Stimulated activated naive CD4-positive, alpha-beta T cell treated with Interleukin-2 at 50 U/mL for 16 hours (primary cell): ENCODE data around the gene ULK1.
"Not testable (repeated sequence)": the region's sequence is repeated elsewhere in the genome, so short reads cannot be mapped to it uniquely, and the experiment has no call there.

Experiments used
- DNase-seq: peaks from one replicate; lab custom pipeline; 2025; lab: John Stamatoyannopoulos, UW

Gene ULK1

GRCh38 chr12:131943389-131943788 is 49.0 kb downstream of the ULK1 start:
- no peak for DNase-seq

DNA sequence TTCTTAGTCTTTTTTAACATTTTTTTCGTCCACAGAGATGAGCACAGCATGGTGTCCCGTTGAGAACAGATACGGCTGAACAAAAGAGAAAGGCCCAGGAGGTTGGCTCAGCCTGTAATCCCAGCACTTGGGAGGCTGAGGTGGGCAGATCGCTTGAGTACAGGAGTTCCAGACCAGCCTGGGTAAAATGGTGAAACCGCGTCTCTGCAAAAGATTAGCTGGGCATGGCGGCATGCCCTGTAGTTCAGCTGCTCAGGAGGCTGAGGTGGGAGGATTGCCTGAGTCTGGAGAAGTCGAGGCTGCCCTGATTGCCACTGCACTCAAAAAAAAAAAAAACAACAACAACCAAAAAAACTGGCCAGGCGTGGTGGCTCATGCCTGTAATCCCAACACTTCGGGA is 49.5 kb downstream of the ULK1 start:
- no peak for DNase-seq

DNA sequence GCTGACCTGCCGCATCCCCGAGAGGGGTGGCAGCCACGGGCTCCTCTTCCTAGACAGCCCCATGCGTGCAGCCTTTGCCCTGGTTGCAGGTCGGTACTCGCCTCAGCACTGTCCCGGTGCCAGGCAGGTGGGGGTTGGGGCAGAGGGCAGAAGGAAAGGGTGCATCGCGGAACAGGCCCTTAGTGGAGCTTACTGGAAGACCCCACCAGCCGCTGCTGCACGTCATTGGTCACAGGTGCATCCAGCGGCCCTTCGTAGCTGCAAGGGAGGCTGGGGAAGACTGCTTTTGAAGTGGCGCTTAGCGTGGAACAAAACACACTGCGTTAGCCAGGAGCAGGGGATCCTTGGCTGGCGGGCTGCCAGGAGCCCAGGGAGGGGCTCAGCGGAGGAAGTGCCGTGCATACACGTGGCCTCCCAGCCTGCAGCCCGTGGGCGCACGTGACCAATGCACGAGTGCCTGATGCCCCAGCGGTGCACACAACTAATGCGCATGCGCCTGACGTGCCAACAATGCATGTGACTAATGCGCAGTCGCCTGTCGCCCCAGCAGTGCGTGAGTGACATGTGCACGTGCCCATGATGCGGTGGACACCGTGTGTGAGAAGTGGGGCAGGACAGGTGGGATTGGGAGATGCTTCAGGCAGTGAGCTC is 50.3 kb downstream of the ULK1 start:
- no peak for DNase-seq

DNA sequence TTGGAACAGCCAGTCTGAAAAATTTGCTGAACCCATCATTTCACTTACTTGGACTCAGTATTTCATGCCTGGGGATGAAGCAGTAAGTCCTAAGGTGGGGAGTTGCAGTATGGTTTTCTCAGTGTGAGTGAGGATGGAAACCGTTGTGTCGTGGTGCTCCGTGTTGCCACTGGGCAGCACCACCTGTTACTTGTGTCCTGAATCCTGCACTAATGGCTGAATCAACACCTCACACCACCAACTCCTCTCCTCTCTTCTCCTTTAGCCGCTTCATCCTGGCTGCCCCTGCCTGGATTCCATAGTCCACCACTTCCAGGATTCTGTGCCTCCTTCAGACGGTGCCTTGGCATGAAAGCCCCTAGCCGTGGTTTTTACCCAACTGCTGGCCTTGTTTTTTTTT is 52.3 kb downstream of the ULK1 start:
- no peak for DNase-seq

DNA sequence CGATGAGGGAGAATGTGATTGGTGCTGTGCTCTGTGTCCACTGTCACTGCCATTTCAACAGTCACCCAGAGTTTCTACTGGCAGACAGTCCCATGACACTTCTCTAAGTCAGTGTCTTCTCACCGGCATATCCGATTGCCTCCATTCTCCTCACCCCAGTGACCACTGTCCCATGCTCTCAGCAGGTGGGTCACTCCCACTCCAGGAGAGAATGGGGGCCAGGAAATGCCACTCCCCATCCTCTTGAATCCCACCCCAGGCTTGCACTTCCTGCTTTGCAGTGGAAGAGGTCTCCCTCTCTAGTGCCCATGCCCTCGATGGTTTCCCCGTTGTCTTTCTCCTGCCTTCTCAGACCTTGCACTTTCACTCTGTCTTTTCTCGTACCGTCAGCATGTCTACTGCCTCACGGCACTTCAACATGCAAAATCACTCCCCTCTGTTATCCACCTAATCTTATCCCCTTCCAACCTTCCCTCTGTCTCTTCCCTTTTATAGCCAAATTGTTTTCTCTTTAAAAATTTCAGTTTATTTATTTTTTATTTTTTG is 53.1 kb downstream of the ULK1 start:
- DNase-seq, result no peak

DNA sequence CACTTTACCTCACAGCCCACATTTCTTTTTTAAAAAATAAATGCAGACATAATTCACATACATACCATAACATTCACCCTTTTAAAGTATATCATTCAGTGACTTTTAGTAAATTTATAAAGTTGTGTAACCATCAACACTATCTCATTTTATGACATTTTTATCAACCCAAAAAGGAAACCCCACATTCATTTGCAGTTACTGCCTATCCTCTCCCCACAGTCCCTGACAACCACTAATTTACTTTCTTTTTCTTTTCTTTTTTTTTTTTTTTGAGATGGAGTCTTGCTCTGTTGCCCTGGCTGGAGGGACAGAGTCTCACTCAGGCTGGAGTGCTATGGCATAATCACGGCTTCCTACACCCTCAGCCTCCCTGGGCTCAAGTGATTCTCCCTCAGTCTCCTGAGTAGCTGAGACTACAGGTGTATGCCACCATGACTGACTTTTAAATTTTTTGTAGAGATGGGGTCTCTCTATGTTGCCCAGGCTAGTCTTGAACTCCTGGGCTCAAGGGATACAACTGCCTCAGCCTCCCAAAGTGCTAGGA is 53.8 kb downstream of the ULK1 start:
- no peak for DNase-seq

GRCh38 chr12:131948713-131949430 is 54.5 kb downstream of the ULK1 start:
- not testable (repeated sequence) for DNase-seq

DNA sequence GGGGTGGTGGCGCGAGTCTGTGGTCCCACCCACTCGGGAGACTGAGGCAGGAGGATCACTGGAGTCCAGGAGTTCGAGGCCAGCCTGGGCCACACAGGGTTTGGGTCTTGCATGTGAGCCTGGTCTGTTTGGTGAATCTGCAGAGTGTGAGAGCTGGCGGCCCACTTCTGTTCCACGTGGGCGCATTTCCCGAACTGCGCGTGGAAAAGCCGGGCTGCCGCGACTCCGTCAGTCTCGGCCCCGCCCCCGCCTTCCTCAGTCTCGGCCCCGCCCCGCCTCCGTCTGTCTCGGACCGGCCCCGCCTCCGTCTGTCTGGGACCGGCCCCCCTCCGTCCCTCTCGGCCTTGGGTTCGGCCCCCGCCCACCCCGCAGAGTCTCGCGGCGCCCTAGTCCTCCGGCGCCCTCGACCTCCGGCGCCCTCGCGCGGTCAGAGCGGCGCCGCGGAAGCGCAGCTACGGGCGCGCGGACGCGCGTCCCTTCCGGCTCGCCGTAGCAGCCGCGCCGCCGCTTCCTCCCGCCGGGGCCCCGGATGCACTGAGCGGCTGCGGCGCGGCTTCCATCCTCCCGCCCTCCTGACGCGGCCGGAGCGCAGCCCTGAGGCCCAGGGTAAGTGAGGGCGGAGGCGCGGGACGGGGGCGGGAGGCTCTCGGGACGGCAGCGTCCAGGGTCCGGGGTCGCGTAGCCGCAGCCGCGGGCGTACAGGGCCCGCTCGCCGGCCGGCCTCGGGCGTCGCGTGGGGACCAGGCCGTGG is 55.2 kb downstream of the ULK1 start, which contains the start of gene EP400:
Gene EP400 (plus strand): TSS at position 512 of the 751 bp plus-strand sequence. CDS start 10,678 bp downstream, outside the sequence.
- peak; percentile 94 for DNase-seq

DNA sequence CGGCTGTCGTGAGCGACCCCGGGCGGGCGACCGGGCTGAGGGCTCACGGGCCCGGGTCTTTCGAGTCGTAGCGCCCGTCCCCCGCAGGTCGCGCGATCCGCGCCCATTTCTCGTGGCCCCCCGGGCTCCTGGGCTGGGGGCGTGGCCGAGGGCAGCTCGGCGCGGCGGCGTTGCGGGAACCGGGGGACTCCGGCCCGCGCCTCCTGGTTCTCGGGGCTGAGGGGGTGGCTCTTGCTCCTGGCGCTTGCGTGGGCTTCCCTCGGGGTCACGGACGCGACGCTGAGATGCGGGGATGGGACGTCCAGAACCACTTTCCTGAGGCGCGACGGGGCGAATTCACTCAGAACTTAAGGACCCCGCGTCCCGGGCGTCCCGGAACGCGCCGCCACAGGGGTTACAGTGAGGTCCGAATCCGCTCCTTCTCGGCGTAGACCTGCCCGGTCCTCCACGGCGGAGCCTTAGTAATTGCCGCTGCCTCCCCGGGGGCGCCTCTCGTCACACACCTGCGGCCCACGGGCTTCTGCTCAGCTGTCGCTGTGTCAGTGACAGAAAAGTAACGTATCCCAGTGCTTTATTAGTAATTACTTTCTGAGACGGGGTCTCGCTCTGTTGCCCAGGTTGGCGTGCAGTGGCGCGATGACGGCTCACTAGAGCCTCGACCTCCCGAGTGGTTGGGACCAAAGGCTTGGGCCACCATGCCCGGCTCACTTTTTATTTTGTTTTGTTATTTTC is 55.9 kb downstream of the ULK1 start:
- peak; percentile 38 for DNase-seq

GRCh38 chr12:131953810-131954209 is 59.4 kb downstream of the ULK1 start:
- DNase-seq, result not testable (repeated sequence)

DNA sequence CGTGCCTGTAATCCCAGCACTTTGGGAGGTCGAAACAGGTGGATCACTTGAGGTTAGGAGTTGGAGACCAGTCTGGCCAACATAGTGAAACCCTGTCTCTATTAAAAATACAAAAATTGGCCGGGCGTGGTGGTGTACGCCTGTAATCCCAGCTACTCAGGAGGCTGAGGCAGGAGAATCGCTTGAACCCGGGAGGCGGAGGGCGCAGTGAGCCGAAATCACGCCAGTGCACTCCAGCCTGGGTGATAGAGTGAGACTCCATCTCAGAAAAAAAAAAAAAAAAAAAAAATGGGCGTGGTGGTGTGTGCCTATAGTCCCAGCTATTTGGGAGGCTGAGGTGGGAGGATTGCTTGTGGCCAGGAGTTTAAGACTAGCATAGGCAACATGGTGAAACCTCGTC is 60.0 kb downstream of the ULK1 start:
- not testable (repeated sequence) for DNase-seq

- no peak for DNase-seq
These were observed 64.7 kb downstream of the ULK1 start for GRCh38 chr12:131959116-131959515.

GRCh38 chr12:131959641-131960589 is 65.5 kb downstream of the ULK1 start:
- DNase-seq, result no peak

DNA sequence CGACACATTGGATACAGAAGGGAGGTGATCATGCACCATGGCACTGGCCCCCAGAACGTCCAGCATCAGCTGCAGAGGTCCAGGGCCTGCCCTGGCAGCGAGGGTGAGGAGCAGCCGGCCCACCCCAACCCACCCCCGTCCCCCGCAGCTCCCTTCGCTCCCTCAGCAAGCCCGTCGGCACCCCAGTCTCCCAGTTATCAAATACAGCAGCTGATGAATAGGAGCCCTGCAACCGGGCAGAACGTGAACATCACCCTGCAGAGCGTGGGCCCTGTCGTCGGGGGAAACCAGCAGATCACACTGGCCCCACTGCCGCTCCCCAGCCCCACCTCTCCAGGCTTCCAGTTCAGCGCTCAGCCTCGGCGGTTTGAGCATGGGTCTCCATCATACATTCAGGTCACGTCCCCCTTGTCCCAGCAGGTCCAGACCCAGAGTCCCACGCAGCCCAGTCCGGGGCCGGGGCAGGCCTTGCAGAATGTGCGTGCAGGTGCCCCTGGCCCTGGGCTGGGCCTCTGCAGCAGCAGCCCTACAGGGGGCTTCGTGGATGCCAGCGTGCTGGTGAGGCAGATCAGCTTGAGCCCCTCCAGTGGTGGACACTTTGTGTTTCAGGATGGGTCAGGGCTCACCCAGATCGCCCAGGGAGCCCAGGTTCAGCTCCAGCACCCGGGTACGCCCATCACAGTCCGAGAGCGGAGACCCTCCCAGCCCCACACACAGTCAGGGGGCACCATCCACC is 66.3 kb downstream of the ULK1 start:
- not testable (repeated sequence) for DNase-seq

DNA sequence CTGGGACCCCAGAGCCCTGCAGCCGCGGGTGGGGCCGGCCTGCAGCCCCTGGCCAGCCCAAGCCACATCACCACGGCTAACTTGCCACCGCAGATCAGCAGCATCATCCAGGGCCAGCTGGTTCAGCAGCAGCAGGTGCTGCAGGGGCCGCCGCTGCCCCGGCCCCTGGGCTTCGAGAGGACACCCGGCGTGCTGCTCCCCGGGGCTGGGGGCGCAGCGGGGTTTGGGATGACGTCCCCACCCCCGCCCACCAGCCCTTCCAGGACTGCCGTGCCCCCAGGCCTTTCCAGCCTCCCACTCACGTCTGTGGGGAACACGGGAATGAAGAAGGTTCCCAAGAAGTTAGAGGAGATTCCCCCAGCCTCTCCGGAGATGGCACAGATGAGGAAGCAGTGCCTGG is 66.9 kb downstream of the ULK1 start:
- DNase-seq, result not testable (repeated sequence)

DNA sequence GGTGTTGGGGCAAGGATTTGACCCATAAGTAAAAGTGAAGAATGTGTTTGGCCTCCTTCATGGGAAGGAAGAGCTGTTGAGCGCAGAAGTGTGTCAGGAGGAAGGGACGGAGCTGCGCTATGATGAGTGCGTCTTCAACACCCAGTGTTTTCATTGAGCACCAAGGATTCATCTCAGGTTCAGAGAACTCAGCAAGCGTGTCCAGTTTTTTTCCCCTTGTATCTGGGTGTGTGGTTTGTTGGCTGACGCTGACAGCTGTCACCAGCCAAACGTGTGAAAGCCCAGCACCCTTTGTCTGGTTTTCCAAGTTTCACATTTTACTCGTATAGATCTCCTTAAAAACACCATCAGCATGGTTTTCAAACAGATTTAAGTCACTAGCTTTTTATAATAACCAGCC is 67.6 kb downstream of the ULK1 start:
- no peak for DNase-seq

DNA sequence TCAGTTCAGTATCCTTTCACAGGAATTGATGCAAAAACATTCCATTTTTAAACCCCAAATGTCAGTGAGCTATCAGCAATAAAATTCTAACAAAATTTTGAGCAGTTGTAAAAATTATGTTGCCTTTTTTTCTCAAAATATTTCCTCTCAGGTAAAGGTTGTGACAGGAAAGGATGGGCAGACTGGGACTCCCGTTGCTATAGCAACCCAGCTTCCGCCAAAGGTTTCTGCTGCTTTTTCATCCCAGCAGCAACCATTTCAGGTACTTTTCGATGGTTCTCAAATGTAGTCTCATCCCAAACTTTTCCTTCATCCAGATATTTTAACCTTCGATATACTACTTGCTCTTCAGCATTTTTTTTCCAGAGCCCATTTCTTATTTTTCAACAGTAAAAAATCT is 69.0 kb downstream of the ULK1 start:
- no peak for DNase-seq

GRCh38 chr12:131965073-131965472 is 70.7 kb downstream of the ULK1 start:
- DNase-seq, result no peak

DNA sequence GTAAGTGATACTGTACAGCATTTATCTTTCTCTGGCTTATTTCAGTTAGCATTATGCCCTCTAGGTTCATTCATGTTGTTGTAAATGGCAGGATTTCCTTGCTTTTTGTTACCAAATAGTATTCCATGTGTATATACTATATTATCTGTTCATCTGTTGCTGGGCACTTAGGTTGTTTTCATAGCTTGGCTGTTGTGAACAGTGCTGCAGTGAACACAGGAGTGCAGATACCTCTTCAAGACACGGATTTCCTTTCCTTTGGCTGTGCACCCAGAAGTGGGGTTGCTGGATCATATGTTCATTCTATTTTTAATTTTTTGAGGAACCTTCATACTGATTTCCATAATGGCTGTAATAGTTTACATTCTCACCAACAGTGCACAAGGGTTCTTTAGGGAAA is 76.8 kb downstream of the ULK1 start:
- DNase-seq, result no peak
